Keratinocyte (primary cell): ENCODE results near the gene NEK6. TPM values are rescaled to one million over a fixed set of nuclear protein-coding genes. Genes with fewer than 3 reads are reported as not detected.

Experiments used
- DNase-seq: peaks from one replicate; pipeline ENCODE4 v3.0.0-alpha.2; 2011; ENCODE audit warnings: low read depth, missing footprints, low spot score
- FAIRE-seq: peaks from 2 replicates; lab custom pipeline; 2011; peaks lifted over from hg19 to GRCh38; lab: Jason Lieb, UNC
- H2AFZ ChIP-seq: 2 replicates; pipeline ENCODE4 v1.6.0; 2012; ENCODE audit warnings: low read length, control low read depth, inconsistent platforms; ENCODE audit not compliant: control insufficient read depth
- H3K27ac ChIP-seq: 2 replicates; pipeline ENCODE4 v1.5.1; 2011; ENCODE audit warnings: low read length; ENCODE audit not compliant: control insufficient read depth, insufficient read depth
- H3K27me3 ChIP-seq: 3 replicates; pipeline ENCODE4 v1.6.0; 2011; ENCODE audit warnings: low read length; ENCODE audit not compliant: control insufficient read depth, insufficient read depth; ENCODE audit errors: extremely low read depth
- H3K36me3 ChIP-seq, 2 experiments: 2 replicates in 1 of 2; 3 replicates in 1 of 2; pipeline ENCODE4 v1.5.1; 2011; ENCODE audit warnings: low read length in 2 of 2, mild to moderate bottlenecking in 1 of 2; ENCODE audit not compliant: control insufficient read depth in 2 of 2, insufficient read depth in 2 of 2; ENCODE audit errors: extremely low read depth in 1 of 2
- H3K4me1 ChIP-seq: 3 replicates; pipeline ENCODE4 v1.5.1; 2011; ENCODE audit warnings: low read length; ENCODE audit not compliant: control insufficient read depth, insufficient read depth; ENCODE audit errors: extremely low read depth
- H3K4me2 ChIP-seq: 3 replicates; pipeline ENCODE4 v1.6.0; 2011; ENCODE audit warnings: low read depth, low read length; ENCODE audit not compliant: control insufficient read depth, insufficient read depth; ENCODE audit errors: extremely low read depth
- H3K4me3 ChIP-seq, 3 experiments: fragments of 200-600 bp in 1 of 3; sonication (generic) in 1 of 3; 2 replicates in 2 of 3; 3 replicates in 1 of 3; pipeline ENCODE4 v1.5.1; 2011 to 2016; ENCODE audit warnings: low read length in 3 of 3, mild to moderate bottlenecking in 3 of 3, control low read depth in 2 of 3, inconsistent platforms in 1 of 3, low read depth in 1 of 3, mixed read lengths in 1 of 3, mixed run types in 1 of 3, moderate library complexity in 1 of 3; ENCODE audit not compliant: control insufficient read depth in 2 of 3, insufficient read depth in 2 of 3; ENCODE audit errors: extremely low read depth in 1 of 3
- H3K79me2 ChIP-seq: 2 replicates; pipeline ENCODE4 v1.6.0; 2012; ENCODE audit warnings: low read length; ENCODE audit not compliant: control insufficient read depth, insufficient read depth
- H3K9ac ChIP-seq: 3 replicates; pipeline ENCODE4 v1.6.0; 2011; ENCODE audit warnings: low read length; ENCODE audit not compliant: control insufficient read depth, insufficient read depth; ENCODE audit errors: extremely low read depth
- H3K9me1 ChIP-seq: 3 replicates; pipeline ENCODE4 v1.6.0; 2011; ENCODE audit warnings: low read length; ENCODE audit not compliant: control insufficient read depth, insufficient read depth; ENCODE audit errors: extremely low read depth
- H3K9me3 ChIP-seq: 2 replicates; pipeline ENCODE4 v1.5.1; 2012; ENCODE audit warnings: low read depth, low read length; ENCODE audit not compliant: control insufficient read depth
- H4K20me1 ChIP-seq: 3 replicates; pipeline ENCODE4 v1.6.0; 2011; ENCODE audit warnings: low read length; ENCODE audit not compliant: control insufficient read depth, insufficient read depth; ENCODE audit errors: extremely low read depth
- CTCF ChIP-seq, 3 experiments: IDR thresholded peaks in 1 of 3; conservative IDR thresholded peaks in 1 of 3; optimal IDR thresholded peaks in 1 of 3; 2 replicates in 2 of 3; 3 replicates in 1 of 3; pipeline versions ENCODE3 to v1.5.1; 2011; ENCODE audit warnings: low read length in 3 of 3, mild to moderate bottlenecking in 3 of 3, moderate library complexity in 2 of 3, control low read depth in 1 of 3, inconsistent platforms in 1 of 3; ENCODE audit not compliant: insufficient read depth in 2 of 3; ENCODE audit errors: extremely low read depth in 1 of 3
- EZH2 ChIP-seq: IDR thresholded peaks from one replicate; pipeline ENCODE4 v1.6.1; 2012; ENCODE audit warnings: inconsistent platforms, mild to moderate bottlenecking, low read length, moderate library complexity
- dilution Hi-C: fragments of 300-500 bp; cut with MboI; formaldehyde crosslinking; loops from one replicate; pipeline ENCODE4 v1.7.0; 2020; ENCODE audit warnings: low sequenced_read_pairs; ENCODE audit not compliant: extremely low pct_ligation_motif_present
- polyA plus RNA-seq, 5 experiments: library from polyadenylated mRNA; depleted of rRNA in 3 of 5; stranded (reverse) in 3 of 5; stranded (forward) in 1 of 5; unstranded in 1 of 5; fragments of >200 nt; gene quantifications; 1 replicate in 1 of 5; 2 replicates in 3 of 5; 3 replicates in 1 of 5; pipeline versions ENCODE4 v1.2.1 to v1.2.3, GENCODE V29; 2011 to 2012; ENCODE audit warnings: missing spikeins in 2 of 5, low read depth in 1 of 5, low replicate concordance in 1 of 5

Gene NEK6
- polyA plus RNA-seq, 1 donor (not counting 4 experiments of a cell fraction or from before 2014, with no cell fraction given): 56.4 TPM

GRCh38 chr9:124277420-124277819, 19.7 kb downstream of the NEK6 start:
- no peak for FAIRE-seq

GRCh38 chr9:124278054-124278540, 20.3 kb downstream of the NEK6 start:
- peaks cover 0 to 11% of the 10 kb centered on the region in 2 experiments for H3K36me3 ChIP-seq
- no peaks in the 10 kb centered on the region for H4K20me1 ChIP-seq
- no peak overlapping the region for H2AFZ ChIP-seq
- H3K4me1 ChIP-seq: peaks cover 22% of the 10 kb centered on the region
- no peaks in the 10 kb centered on the region for H3K27me3 ChIP-seq
- no peak overlapping the region for H3K9ac ChIP-seq
- no peak for DNase-seq
- H3K9me3 ChIP-seq: no peaks in the 10 kb centered on the region
- no peak for TF ChIP-seq CTCF (optimal IDR thresholded peaks at IDR 0.05 in 1 of 3, IDR thresholded peaks at IDR 0.05 in 1 of 3, conservative IDR thresholded peaks at IDR 0.05 in 1 of 3; ENCODE audit: extremely low read depth in 1 of 3, insufficient read depth in 2 of 3, low read length in 3 of 3)
- TF ChIP-seq EZH2: no peak
- peaks cover 3% of the 10 kb centered on the region for H3K9me1 ChIP-seq
- no peak overlapping the region for H3K4me3 ChIP-seq
- no peak overlapping the region for H3K27ac ChIP-seq
- no peak overlapping the region for H3K4me2 ChIP-seq
- dilution Hi-C loops: no loop called here
- no peak for FAIRE-seq
- H3K79me2 ChIP-seq: peaks cover 94% of the 10 kb centered on the region

More at GRCh38 chr9:124277420-124277819, 19.7 kb downstream of the NEK6 start:
- peaks cover 22% of the 10 kb centered on the region for H3K4me1 ChIP-seq
- no peak for DNase-seq
- peaks cover 3% of the 10 kb centered on the region for H3K9me1 ChIP-seq
- no peak for TF ChIP-seq CTCF (optimal IDR thresholded peaks at IDR 0.05 in 1 of 3, IDR thresholded peaks at IDR 0.05 in 1 of 3, conservative IDR thresholded peaks at IDR 0.05 in 1 of 3; ENCODE audit: extremely low read depth in 1 of 3, insufficient read depth in 2 of 3, low read length in 3 of 3)
- no peaks in the 10 kb centered on the region for H4K20me1 ChIP-seq
- no peak overlapping the region for H3K4me2 ChIP-seq
- H2AFZ ChIP-seq: no peak overlapping the region
- no peak overlapping the region for H3K27ac ChIP-seq
- dilution Hi-C loops: no loop called here
- H3K36me3 ChIP-seq: peaks cover 0 to 11% of the 10 kb centered on the region in 2 experiments
- no peaks in the 10 kb centered on the region for H3K9me3 ChIP-seq
- H3K4me3 ChIP-seq: no peak overlapping the region
- peaks cover 94% of the 10 kb centered on the region for H3K79me2 ChIP-seq
- H3K27me3 ChIP-seq: no peaks in the 10 kb centered on the region
- H3K9ac ChIP-seq: no peak overlapping the region
